Liver (tissue), 3 donors: Measurements from ENCODE around the gene SLX4IP.
A peak's percentile ranks its signal among the peaks of the same experiment; 100 is the strongest.

ENCODE experiments used
- ATF3 ChIP-seq: IDR thresholded peaks from 2 replicates; pipeline ENCODE4 v1.6.1; 2016; ENCODE audit warnings: antibody characterized with exemption
- CTCF ChIP-seq: fragments of 150-350 bp; IDR thresholded peaks from 2 replicates; pipeline ENCODE4 v1.5.1; 2017; ENCODE audit warnings: improper control_type of control experiment, low read depth, low read length; ENCODE audit not compliant: missing input control
- FOXA1 ChIP-seq: IDR thresholded peaks from 2 replicates; pipeline ENCODE4 v1.6.1; 2016; ENCODE audit warnings: antibody characterized with exemption
- FOXA2 ChIP-seq: IDR thresholded peaks from 2 replicates; pipeline ENCODE4 v1.6.1; 2016; ENCODE audit warnings: antibody characterized with exemption
- GABPA ChIP-seq, 2 donors: IDR thresholded peaks in 1 of 2; conservative IDR thresholded peaks in 1 of 2; 2 replicates each; pipeline ENCODE4 v1.6.1; 2016; ENCODE audit warnings: antibody characterized with exemption in 2 of 2, mild to moderate bottlenecking in 1 of 2, moderate library complexity in 1 of 2
- JUND ChIP-seq, 2 donors: IDR thresholded peaks; 2 replicates each; pipeline ENCODE4 v1.6.1; 2016; ENCODE audit warnings: antibody characterized with exemption in 2 of 2
- RAD21 ChIP-seq, 2 donors: IDR thresholded peaks; 2 replicates each; pipeline ENCODE4 v1.6.1; 2016; ENCODE audit warnings: antibody characterized with exemption in 2 of 2, mild to moderate bottlenecking in 2 of 2
- RXRA ChIP-seq, 2 donors: IDR thresholded peaks; 2 replicates each; pipeline ENCODE4 v1.6.1; 2017 to 2018; ENCODE audit warnings: antibody characterized with exemption in 2 of 2, mild to moderate bottlenecking in 1 of 2
- SP1 ChIP-seq: IDR thresholded peaks from 2 replicates; pipeline ENCODE4 v1.6.1; 2018; ENCODE audit warnings: antibody characterized with exemption, mild to moderate bottlenecking
- TAF1 ChIP-seq: conservative IDR thresholded peaks from 2 replicates; pipeline ENCODE4 v1.6.1; 2016; ENCODE audit warnings: antibody characterized with exemption, mild to moderate bottlenecking
- YY1 ChIP-seq: IDR thresholded peaks from 2 replicates; pipeline ENCODE4 v1.6.1; 2016; ENCODE audit warnings: antibody characterized with exemption, mild to moderate bottlenecking
- ZBTB33 ChIP-seq: IDR thresholded peaks from 2 replicates; pipeline ENCODE4 v1.6.1; 2016; ENCODE audit warnings: antibody characterized with exemption
- TF ChIP-seq, protein P1 (sequence below): IDR thresholded peaks from 2 replicates; pipeline ENCODE4 v1.6.1; 2016; ENCODE audit warnings: antibody characterized with exemption
- TF ChIP-seq, protein P2 (sequence below): IDR thresholded peaks from 2 replicates; pipeline ENCODE4 v1.6.1; 2016; ENCODE audit warnings: antibody characterized with exemption, mild to moderate bottlenecking
- donor health status: healthy.
- donor health status: healthy.

DNA sequence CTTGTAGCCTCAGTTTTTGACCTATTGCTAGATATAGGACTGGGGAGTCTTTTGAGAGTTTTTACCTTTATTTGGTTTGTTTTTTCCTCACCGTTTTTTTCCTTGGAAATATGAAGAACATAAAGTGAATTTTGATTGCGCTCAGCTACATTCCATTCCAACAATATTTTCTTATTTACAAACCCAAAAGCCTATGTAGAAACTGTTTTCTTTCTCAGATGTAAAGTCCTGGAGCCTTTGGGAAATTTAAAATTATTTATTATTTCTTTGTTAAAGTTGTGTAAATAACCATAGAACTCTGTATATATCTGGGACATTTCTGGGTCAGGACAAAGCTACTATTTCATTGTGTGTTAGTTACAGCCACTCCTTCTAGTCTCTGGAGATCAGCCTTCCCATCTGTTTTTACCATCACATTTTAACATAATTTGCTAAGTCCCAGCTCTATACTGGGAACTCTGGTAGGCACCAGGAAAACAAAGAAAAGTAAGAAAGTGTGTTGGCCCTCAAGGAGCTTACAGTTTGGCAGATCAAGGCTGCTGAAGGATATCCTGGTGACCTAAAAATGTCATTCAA lies 169.8 kb downstream of the SLX4IP start:
- no peak for TF ChIP-seq CTCF
- TF ChIP-seq ZBTB33 = no peak
- TF ChIP-seq, protein P1, sequence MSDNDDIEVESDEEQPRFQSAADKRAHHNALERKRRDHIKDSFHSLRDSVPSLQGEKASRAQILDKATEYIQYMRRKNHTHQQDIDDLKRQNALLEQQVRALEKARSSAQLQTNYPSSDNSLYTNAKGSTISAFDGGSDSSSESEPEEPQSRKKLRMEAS = no peak
- TF ChIP-seq JUND (IDR thresholded peaks at IDR 0.05) = no peak
- TF ChIP-seq, protein P2, sequence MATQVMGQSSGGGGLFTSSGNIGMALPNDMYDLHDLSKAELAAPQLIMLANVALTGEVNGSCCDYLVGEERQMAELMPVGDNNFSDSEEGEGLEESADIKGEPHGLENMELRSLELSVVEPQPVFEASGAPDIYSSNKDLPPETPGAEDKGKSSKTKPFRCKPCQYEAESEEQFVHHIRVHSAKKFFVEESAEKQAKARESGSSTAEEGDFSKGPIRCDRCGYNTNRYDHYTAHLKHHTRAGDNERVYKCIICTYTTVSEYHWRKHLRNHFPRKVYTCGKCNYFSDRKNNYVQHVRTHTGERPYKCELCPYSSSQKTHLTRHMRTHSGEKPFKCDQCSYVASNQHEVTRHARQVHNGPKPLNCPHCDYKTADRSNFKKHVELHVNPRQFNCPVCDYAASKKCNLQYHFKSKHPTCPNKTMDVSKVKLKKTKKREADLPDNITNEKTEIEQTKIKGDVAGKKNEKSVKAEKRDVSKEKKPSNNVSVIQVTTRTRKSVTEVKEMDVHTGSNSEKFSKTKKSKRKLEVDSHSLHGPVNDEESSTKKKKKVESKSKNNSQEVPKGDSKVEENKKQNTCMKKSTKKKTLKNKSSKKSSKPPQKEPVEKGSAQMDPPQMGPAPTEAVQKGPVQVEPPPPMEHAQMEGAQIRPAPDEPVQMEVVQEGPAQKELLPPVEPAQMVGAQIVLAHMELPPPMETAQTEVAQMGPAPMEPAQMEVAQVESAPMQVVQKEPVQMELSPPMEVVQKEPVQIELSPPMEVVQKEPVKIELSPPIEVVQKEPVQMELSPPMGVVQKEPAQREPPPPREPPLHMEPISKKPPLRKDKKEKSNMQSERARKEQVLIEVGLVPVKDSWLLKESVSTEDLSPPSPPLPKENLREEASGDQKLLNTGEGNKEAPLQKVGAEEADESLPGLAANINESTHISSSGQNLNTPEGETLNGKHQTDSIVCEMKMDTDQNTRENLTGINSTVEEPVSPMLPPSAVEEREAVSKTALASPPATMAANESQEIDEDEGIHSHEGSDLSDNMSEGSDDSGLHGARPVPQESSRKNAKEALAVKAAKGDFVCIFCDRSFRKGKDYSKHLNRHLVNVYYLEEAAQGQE = no peak
- TF ChIP-seq SP1 = peak; percentile 2
- TF ChIP-seq GABPA (IDR thresholded peaks at IDR 0.05 in 1 of 2, conservative IDR thresholded peaks at IDR 0.05 in 1 of 2) = no peak
- no peak for TF ChIP-seq ATF3
- no peak for TF ChIP-seq TAF1
- no peak for TF ChIP-seq YY1
- no peak for TF ChIP-seq FOXA1
- no peak for TF ChIP-seq RAD21 (IDR thresholded peaks at IDR 0.05)
- no peak for TF ChIP-seq RXRA (IDR thresholded peaks at IDR 0.05)
- no peak for TF ChIP-seq FOXA2
